Astrocyte of the cerebellum (primary cell): Measurements from ENCODE around the gene WDFY2.
A peak's percentile ranks its signal among the peaks of the same experiment; 100 is the strongest.

Experiments
- DNase-seq: peaks from one replicate; pipeline ENCODE4 v3.0.0-alpha.2; 2011; ENCODE audit warnings: low read depth
- H3K4me3 ChIP-seq: 2 replicates; pipeline ENCODE4 v1.5.1; 2011; ENCODE audit warnings: mild to moderate bottlenecking, low read depth, low read length, moderate library complexity
- in situ Hi-C: cut with HindIII; loops from 2 replicates; pipeline ENCODE4 v1.10.0; 2017; ENCODE audit warnings: low sequenced_read_pairs
- TF ChIP-seq, protein P1 (sequence below): IDR thresholded peaks from 2 replicates; pipeline ENCODE4 v1.5.1; 2012; ENCODE audit warnings: low read length, low read depth, moderate library complexity, mild to moderate bottlenecking; ENCODE audit errors: missing control alignments

Gene WDFY2

DNA sequence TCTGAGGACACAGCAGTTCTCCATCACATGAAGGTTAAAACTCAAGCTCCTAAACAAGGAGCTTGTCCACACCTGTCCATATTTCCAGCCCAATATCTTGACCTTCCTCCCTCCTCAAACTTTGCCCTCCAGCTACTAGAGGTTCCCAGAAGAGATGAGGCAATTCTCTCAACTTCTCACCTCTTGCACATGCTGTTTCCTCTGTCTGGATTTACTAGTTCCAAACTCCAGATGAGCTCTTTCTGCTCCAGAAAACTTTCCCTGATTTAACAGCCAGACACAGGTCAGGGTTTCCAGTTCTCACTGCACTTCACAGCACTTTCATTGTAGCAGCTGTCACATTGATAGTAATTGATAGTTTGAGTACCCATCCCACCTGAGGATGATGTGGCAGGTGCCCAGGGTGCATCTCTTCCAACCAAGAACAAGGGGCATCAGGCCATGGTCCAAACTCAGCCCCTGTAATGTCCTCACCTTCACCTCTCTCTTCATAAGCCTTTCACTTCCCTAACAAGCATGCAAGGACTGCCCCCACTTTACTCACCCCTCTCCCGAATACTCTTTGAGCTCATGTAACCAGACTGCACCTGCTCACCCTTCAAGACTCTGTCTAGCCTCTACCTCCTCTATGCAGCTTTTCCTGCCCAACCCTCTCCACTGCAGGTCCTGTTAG lies 3.0 kb upstream of the WDFY2 start:
- no peak overlapping the region for H3K4me3 ChIP-seq
- DNase-seq = no peak
- TF ChIP-seq, protein P1, sequence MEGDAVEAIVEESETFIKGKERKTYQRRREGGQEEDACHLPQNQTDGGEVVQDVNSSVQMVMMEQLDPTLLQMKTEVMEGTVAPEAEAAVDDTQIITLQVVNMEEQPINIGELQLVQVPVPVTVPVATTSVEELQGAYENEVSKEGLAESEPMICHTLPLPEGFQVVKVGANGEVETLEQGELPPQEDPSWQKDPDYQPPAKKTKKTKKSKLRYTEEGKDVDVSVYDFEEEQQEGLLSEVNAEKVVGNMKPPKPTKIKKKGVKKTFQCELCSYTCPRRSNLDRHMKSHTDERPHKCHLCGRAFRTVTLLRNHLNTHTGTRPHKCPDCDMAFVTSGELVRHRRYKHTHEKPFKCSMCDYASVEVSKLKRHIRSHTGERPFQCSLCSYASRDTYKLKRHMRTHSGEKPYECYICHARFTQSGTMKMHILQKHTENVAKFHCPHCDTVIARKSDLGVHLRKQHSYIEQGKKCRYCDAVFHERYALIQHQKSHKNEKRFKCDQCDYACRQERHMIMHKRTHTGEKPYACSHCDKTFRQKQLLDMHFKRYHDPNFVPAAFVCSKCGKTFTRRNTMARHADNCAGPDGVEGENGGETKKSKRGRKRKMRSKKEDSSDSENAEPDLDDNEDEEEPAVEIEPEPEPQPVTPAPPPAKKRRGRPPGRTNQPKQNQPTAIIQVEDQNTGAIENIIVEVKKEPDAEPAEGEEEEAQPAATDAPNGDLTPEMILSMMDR = no peak
- in situ Hi-C loops = no loop called here

DNA sequence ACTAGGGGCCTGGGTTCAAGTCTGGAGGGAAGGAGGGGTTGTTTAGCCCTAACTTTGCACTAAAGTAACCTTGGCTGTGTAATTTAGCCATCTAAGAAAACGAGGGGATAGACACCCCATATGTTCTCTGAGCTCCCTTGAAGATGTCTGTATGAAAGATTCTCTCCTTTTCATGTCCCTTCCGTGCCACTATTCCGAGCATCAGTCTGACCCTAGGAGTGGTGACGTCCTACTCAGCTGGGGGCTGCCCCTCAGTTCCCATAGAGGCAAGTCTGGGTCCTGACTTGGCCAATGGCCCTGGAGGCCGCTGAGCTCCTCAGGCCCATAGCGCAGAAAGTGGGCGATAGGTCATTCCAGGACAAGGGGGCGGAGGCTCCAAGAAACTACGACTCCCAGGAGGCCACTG lies 790 bp upstream of the WDFY2 start:
- TF ChIP-seq, protein P1 = no peak
- in situ Hi-C loops = no loop called here
- no peak for DNase-seq
- peak overlapping the region; percentile 80 for H3K4me3 ChIP-seq

DNA sequence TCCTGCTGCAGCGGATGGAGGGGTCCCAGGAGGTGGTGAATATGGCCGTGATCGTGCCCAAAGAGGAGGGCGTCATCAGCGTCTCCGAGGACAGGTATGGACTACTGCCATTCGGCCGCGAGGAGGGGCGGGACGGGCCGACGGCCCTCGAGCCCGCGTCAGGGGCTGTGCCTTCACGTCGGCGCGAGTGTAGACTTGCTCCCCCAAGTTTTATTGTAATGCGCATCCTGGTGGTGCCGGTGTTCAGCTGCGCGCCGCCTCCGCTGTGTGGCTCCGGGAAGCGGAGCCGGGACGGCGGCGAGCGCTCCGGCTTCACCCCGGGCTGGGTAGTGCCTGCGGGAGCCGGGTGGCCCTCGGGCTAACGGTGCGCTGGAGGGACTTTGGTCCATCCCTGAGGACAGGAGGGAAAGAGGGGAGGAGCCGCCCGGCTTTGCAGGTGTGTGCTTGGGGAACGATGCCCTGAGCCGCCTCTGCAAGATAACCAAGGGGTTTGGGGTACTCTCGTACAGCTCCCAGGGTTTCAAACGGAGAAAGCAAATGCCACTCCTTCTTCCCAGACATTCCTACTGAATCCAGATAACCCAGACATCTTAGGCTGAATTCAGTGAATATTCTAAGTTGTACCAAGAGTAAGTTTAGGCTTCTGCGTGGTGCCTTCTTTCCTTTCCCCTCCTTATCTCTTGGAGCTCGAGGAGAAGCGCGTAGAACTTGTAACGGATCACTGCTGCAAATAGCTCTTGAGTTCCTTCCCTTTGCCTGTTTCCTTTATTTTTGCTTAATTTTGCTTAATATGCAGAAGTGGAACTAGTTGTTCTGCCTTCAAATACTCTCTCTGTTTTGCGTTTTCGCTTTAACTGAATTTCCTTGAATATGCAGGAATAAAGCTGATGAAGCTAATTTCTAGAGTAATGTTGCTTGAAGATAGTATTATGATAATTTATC lies 740 bp downstream of the WDFY2 start:
- H3K4me3 ChIP-seq = peak overlapping the region; percentile 80
- DNase-seq = no peak
- TF ChIP-seq, protein P1 = peak; percentile 3
- in situ Hi-C loops = no loop called here

DNA sequence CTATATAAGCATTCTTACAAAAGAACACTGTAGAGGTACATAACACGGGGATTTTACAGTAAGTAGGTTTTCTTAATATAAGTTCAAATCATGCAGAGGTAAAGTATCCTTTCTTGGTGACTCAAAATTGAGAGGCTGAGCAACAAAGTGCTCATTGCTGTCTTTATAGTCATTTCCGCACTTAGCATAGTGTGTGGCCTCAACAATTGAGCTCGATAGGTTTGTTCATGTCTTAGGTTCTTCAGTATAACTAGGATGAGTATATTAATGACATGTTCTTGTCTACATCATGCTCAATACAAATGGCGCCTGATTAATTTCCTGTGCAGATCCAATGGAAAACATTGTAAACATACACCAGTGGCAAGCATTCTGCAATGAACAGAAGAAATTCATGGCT lies 1.4 kb downstream of the WDFY2 start:
- peak overlapping the region; percentile 80 for H3K4me3 ChIP-seq
- in situ Hi-C loops = no loop called here
- TF ChIP-seq, protein P1 = no peak
- no peak for DNase-seq

DNA sequence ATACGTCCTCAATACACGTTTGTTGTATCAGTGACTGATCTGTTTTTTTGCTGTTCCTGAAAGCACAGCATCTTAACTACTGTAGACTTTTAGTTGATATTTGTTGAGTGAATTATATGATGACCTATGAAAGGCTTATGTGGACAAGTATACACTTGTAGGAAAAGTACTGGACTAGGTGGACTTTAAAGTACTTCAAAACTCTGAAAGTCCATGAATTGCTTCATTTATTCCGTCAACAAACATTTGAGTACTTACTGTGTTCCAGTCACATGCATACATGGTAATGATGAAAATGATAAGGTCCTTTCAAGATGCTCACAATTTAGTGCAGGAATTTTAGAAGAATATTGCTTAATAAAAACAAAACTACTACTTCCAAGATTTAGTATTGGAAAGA lies 3.1 kb downstream of the WDFY2 start:
- in situ Hi-C loops = no loop called here
- H3K4me3 ChIP-seq = no peak overlapping the region
- TF ChIP-seq, protein P1 = no peak
- DNase-seq = no peak

DNA sequence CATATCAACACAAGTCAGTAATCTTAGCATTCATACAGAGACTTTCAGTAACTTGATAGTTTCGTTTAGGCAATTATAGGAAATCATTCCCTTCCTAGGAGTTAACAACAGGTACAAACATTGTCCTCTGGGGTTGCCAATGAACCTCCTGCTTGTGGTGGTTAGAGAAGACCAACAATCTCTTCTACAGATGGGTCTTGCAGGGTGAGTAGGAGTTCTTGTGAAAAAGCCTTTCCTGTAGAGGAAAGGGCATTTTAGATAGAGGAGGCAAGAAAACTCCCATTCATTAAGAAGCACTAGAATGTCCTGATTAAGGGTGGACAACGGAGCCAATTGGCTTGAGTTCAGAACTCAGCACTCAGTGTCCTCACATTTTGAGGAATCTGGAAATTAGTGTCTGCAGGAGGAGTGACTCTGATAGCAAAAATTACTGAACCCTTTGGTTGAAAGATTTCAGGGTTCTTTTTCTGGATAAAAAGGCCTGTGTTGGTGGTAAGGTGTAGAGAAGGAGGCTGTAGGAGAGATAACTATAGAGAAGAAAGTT lies 4.2 kb downstream of the WDFY2 start:
- in situ Hi-C loops = no loop called here
- TF ChIP-seq, protein P1 = no peak
- H3K4me3 ChIP-seq = no peak overlapping the region
- no peak for DNase-seq
